ENCODE measurements around the gene RASA3.

GRCh38 chr13:114088234-114088633 lies 44.2 kb downstream of the RASA3 start:
- TF ChIP-seq POLR2A (IDR thresholded peaks at IDR 0.05; ENCODE audit: low read depth) (no peak), CTCF (IDR thresholded peaks at IDR 0.05) (no peak), EP300 (IDR thresholded peaks at IDR 0.05) (no peak), POLR2AphosphoS5 (IDR thresholded peaks at IDR 0.05) (no peak)

Data from esophagus muscularis mucosa (tissue), 4 donors.